Measurements from ENCODE around the gene HIVEP1.
A peak's percentile ranks its signal among the peaks of the same experiment; 100 is the strongest.

HIVEP1 gene

DNA sequence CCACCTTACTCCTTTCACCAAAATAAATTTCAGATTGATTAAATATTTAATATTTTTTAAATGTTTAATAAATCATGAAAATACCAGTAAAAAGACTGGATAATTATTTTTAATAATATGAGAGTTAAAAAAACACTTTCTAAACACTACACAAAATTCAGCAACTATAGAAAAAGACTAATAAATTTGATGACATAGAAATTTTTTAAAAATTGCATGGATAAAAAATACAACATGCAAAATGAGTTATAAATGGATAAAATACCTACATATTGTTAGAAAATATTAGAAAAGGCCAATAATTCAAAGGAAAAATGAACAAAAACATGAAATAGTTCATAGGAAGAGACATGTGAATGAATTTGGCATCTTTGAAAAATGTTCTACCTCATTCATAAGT lies 177.0 kb downstream of the HIVEP1 start:
- no peak for DNase-seq (ENCODE audit: low spot score)

DNA sequence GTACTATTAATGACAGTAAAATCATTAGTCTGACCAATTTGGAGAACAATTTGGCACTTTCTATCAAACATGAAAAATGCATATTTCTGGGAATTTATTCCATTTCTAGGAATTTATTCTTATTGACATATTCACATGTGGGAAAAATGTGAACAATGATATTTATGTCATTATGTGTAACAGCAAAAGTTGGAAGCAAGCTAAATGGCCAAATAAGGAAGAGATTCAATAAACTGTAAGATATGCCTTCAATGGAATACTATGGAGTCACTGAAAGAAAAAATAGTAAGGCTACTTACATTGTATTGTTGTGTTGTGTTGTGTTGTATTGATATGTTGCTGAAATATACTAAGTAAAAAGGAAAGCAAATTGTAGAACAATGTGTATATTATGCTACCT lies 177.5 kb downstream of the HIVEP1 start:
- no peak for DNase-seq (ENCODE audit: low spot score)

DNA sequence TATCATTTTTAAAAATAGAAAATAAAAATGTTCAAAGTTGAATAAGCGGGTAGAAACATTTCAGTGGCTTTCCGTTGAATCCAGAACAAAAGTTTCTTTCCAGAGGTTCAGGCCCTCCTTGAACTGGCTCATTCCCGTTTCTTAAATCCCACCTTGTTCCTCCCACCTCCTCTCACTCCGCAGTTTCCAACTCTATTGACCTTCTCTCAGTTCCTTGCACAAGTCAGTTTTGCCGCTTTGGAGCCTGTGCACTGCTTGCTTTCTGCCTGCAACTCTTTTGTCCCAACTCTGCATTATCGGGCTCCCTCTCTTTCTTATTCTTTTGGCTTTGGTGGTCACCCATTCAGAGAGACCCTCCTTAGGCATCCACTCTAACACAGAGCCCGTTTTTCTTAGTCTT lies 178.1 kb downstream of the HIVEP1 start:
- no peak for DNase-seq (ENCODE audit: low spot score)

DNA sequence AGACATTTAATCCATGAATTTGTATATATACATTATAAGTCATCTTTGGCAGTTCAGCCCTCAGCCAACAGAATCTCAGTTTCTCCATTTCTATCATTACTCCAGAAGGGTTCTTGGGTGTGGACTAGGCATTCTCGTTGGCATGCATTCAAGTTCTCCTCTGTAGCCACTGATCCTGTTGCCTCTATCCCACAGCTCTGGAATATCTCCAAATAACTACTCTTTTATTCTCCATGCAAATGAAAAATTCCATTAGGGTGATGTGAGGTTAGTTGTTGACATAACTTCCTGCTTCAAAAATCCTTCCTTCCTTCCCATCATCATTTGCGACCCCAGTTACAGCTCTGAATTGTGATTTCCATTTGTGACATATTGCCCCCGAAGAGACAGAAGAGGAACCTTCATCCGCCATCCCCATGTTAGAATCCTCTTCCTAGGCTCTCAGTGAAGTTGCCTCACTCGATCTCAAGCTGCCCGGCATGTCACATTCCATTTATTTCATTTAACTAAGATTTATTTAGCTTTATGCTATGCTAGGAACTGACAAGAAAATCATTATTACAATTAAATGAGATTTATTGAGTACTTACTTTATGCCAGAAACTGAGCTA lies 184.3 kb downstream of the HIVEP1 start:
- peak; percentile 84 for DNase-seq (ENCODE audit: low spot score)

DNA sequence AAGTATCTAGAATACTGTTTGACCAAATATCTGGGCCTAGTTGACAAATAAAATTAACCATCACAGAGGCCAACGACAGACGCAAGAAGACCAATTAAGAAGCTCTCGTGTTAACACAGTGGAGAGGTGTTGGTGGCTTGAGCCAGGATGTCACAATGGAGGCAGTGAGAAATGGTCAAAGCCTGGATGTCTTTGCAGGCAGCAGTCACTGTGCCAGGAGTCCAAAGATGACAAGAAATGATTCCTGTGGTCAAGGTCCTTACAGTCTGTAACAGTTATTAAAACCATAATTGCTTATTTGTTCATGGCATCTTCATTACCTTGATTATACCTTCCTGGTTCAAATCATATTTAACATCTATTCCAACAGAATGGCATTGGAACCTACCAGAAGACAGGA lies 186.7 kb downstream of the HIVEP1 start:
- DNase-seq (ENCODE audit: low spot score), result no peak

DNA sequence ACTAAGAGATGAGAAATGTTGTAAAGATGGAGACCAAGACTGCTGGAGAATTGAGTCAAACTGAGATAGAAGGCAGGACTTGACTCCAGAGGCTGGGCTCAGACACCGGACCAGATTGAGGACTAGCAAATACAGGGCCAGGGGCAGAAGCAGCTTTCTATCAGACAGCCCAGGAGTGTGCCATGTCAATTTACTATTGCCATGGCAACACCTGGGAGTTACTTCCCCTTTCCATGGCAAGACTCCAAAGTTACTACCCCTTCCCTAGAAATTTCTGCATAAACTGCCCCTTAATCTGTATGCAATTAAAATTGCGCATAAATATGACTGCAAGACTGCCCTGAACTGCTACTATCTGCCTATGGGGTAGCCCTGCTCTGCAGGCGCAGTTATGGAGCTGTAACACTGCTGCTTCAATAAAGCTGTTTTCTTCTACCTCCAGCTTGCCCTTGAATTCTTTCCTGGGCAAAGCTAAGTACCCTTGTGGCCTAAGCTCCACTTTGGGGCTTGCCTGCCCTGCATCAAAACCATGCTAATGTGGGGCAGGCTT lies 188.0 kb downstream of the HIVEP1 start:
- no peak for DNase-seq (ENCODE audit: low spot score)

DNA sequence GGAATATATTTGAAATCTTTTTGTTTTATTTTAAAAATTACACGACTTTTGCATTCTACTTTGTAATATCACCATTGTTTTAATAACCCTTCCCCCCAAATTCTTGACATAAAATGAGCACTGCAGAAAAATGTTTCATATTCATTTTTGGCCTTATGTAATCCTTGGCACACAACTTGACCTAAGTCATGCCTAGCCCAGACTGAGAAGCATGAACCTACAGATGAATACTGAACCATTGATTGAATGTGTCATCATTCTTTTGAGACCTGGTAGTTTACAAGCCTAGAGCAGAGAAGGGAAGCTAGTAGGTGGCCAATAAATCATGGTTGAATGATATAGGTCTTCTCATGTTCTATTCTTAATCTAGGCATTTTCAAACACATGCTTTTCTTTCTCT lies 188.6 kb downstream of the HIVEP1 start:
- no peak for DNase-seq (ENCODE audit: low spot score)

DNA sequence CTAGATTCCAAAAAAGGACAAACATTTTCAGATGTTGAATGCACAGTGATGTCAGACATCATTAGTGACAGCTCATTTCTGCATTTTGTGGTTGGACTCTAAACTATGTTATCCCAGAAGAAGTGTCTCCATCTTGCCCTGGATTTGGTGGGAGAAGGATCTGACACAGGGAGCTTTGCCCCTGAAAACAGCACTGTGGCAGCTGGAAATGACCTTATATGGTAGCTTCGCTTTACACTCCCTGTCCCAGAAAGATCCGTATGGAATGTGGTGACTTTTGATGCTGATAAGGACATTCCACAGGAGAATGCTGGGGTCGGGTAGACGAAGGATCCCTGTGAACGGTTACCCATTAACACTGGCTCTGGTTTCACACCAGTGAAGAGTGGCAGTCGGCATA lies 190.9 kb downstream of the HIVEP1 start:
- DNase-seq (ENCODE audit: low spot score), result peak; percentile 93

DNA sequence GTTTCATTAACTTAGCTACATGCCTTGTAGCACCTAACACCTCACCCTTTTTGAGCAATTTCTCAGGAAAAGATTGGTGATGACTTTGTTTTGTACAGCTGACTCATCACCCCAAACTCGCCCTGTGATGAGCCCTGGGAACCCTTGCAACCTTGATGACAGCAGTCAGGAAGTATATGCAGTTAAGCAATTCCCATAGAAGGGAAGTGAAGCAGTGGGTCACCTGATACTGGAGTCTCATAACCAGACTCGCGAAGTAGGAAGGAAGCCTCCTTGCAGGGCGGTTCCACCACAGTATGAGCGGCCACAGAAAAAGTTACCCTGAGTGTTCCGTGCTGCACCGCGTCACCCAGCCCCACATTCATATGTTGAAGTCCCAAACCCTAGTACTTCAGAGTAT lies 196.1 kb downstream of the HIVEP1 start:
- DNase-seq (ENCODE audit: low spot score), result peak; percentile 70

DNA sequence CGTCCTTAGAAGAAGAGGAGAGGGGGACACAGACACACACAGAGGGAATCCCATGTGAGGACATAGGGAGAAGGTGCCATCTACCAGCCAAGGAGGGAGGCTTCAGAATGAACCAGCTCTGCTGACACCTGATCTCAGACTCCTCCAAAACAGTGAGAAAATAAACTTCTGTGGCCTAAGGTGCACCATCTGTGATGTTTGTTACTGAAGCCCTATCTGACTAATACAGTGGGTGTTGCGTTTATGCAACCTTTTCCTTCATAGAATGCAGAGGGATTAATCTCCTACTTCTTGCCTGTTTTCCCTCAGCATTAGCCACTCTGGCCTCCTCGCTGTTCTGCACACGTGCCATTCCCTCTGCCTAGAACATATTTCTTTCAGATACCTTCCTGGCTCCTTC lies 196.6 kb downstream of the HIVEP1 start:
- no peak for DNase-seq (ENCODE audit: low spot score)
